Stimulated activated CD8-positive, alpha-beta memory T cell treated with anti-CD3 and anti-CD28 coated beads, Interleukin-15, amount 100 ng/mL, for 1 hour (primary cell): ENCODE data around the gene PIEZO1.

Experiments
- DNase-seq: peaks from one replicate; pipeline ENCODE4 v3.0.0-alpha.2; 2020; ENCODE audit warnings: low read depth

The PIEZO1 gene

DNA sequence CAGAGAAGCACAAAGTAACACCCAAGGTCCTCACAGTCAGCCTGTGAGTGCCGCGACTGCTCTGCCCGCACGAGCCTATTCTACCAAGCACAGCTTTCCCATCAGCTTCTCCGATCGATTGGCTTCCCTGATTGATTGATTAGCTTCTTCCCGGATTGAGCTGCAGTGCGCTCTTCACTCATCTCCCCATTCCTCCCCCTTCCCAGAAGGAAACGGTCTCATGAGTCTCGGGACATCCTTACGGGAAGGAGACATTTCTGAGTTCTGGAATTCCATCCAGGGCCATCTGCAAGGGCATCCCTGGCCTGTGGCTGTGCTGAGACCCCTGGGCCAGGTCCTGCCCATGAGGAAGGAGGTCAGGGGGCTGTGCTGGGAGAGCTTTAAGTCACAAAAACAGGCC is 18.0 kb downstream of the PIEZO1 start:
- DNase-seq = no peak

DNA sequence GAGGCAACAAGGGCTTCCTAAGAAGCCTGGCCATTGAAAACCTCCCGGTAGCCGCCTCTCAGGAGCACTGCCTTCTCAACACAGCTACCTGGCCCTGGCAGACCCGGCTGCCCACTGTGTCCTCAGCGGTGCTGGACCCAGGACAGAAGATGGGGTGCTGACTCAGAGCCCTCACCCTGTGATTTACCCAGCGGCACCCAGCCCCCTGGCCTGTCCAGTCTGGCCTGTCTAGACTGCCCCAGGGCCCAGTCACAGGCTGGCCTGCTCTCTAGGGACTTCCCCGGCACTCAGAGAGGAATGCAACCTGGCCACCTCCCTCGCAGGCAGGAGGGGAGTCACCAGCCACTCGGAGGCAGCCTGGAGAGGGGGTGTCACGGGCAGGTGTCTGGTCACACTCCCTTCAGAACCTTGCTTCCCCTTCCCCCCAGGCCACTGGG is 20.1 kb downstream of the PIEZO1 start:
- no peak for DNase-seq

DNA sequence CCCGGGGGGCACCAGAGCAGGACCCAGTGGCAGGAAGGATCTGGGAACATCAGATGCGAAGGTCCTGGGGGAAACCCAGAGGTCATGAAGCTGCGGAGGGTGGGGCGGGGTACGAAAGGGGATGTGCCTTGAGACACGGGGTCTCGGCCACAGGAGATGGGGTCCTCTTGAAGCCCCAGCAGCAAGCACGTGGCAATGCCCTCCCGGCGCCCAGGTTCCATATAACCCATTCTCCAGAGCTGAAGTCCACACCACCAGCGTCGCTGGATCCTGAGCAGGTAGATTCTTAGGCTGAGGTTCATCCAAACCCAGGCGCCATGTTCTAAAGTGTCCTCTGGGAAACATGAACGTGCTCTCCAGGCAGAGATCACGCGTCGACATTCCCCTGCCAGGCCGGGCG is 20.9 kb downstream of the PIEZO1 start:
- DNase-seq = no peak

DNA sequence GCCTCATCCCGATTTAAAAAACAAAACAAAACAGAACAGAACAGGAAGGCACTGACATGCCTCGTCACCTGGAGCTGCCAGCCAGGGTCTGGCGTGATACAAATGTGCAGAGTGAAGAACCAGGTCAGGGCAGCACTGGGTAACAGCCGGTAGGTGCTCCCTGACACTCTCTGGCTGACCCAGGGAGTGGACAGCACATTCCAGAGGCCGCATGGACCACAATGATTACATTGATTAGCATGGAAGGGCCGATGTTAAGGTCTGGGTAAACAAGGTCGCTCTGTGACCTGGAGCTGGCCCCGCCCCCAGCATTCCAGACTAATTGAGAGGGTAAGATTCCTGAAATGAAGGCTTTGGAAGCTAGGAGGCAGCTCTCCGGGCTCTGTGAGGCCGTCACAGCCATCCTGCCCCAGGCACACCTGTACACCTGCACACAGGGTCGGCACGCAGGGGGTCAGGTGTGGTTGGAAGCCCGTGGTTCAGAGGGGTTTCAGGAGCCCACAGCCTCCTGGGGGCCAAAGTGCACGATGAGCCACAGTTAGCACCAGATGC is 21.4 kb downstream of the PIEZO1 start:
- DNase-seq = no peak

DNA sequence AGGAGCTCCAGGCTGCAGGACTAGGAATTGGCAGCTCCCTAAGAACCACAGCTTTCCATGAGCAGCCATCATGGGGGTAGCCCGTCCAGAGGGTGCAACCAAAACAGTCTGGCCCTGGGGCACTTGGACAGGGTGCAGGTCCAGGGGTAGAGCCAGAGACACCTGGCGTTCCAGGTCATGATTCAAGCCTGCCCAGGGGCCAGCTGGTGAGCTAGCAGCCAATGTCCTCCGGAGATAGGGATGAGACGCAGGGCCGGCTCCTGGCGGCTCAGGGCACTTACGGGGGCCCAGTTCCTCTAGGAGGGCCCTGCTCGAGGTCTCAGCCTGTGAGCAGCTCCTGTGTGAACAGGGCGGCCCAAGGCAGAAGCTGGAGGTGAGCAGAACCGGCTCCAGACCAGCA is 22.1 kb downstream of the PIEZO1 start:
- DNase-seq = no peak

DNA sequence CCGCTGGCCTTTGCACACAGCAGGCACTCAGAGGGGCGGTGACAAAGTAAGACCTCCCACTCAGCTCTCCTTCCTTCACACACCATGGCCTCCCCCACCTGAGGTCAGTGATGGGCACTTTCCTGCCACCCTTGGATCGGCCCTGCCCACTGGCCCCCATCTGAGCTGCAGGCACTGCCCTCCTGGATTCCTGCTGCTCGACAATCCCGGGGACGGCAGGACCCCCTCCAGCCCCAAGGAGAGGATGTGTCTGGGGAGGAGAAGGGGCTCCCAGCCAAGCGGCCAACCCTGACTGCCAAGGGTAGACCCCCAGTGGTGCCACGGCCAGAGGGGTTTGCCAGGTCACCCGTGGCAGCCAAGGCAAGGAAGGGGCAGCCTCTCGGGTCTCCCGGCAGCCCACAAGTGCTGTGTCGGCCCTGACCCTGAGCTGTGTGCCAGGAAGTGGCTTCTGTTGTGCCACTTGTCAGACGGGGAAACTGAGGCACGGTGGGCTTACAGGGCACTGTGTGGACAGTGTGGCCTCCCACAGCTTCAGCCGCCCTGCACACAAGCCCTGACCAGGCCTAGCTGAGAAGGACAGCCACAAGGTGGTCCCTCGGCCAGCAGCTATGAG is 22.7 kb downstream of the PIEZO1 start:
- no peak for DNase-seq

DNA sequence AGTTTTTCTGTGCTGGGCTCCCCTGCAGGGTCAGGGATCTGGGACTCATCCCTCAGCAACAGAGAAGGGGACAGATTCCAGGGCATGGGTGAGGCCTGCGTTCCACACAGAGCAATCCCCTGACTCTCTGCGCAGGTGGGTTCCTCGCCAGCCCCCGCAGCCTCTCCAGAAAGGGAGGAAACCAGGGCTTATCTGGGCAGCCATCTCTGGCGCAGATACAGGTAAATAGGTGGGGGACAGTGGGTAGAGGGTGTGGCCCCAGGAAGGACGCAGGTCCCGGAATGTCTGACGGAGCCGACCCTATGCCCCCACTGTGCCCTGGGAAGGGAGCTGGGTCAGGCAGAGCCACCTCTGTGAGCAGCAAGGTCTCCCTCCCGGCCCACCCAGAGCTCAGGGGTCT is 23.2 kb downstream of the PIEZO1 start:
- no peak for DNase-seq

DNA sequence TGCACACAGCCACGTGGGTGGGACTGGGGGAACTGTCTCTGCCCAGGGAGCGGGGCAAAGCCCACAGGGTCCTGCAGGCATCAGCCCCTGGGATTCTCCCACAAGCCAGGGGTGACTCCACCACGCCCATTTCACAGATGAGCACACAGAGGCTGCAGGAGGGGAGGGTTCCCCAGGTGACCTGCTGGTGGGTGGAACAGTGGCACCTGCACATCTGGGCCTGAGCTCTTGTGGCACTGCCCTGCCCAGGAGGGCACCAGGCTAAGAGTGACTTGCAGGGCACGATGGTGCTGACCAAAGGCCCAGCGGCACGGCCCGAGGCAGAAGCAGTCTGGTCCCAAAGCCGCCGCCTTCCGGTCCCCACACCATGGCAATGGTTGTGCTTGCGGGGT is 23.9 kb downstream of the PIEZO1 start:
- no peak for DNase-seq

DNA sequence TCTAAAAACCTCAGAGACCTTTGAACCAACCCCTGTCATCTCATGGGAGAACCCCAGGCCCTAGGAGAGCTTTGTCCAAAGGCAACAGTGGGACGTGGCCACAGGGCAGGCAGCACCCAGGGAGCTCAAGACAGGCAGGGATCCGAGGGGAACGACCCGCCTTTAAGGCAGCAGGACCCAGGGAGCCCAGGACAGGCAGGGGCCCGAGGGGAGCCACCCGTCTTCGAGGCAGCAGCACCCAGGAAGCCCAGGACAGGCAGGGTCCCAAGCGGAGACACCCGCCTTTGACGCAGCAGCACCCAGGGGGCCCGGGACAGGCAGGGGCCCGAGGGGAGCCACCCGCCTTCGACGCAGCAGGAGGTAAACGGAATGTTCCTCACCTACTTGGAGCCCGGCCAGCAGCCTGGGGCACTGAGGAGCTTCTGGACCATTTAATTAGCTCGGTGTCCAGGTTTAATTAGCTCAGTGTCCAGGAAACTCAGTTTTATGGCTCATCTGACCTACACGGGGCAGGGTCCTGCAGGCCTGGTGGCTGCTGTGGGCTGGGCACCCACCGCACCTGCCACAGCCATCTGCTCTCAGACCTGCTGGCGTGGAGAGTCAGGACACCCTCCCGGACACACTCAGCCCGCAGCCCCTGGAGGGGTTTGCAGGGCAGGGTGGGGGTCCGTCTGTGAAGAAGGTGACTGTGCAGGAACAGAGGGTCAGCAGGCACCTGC is 24.4 kb downstream of the PIEZO1 start:
- DNase-seq = no peak

DNA sequence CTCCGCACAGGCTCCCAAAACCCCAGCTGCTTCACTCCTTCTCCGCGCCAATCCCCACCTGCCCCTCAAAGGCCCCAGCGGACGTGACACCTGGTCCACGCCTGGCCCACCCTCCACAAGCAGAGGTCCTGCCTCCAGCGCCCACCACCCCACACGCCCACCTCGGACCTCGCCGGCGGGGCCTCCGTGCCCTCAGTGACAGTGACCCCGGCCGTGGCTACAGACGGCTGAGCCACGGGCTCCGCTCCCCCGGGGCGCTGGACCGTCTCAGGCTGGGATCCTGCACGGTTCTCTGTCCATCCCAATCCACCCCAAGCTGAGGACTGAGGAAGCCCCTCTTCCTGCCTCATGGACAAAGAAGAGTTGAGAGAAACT is 25.1 kb downstream of the PIEZO1 start:
- no peak for DNase-seq

DNA sequence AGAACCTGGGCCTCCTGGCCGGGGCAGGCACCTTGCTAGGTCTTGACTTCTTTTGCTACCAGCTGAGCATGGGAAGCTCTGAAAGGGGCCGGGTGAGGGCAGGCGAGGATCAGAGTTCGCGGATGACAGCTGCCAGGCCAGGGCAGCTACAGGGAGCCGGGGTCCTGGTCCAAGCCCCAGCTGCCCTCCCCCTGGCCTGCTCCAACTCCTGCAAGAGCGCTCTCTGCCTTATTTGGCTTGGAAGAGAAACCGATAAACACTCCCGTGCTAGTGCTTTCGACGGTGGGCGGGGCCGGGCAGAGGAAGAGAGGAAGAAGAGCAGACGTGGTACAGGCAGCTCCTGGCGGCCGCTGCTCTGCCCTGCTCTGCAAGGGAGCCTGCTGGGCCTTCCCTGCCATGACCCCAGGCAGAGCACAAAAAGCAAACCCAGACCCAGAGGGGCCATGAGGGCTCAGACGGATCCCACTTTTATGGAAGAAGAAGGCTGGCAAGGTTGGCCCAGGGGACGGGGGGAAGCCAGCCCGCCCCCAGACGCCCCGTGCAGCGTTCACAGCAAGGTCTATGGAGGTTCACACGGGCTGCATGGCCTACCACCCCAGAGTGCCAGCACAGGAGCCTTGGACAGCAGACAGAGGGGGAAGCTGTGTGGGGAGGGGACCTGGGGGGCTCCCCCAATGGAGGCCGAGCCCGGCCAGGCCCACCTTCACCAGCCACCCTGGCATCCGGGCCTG is 25.6 kb downstream of the PIEZO1 start:
- no peak for DNase-seq

DNA sequence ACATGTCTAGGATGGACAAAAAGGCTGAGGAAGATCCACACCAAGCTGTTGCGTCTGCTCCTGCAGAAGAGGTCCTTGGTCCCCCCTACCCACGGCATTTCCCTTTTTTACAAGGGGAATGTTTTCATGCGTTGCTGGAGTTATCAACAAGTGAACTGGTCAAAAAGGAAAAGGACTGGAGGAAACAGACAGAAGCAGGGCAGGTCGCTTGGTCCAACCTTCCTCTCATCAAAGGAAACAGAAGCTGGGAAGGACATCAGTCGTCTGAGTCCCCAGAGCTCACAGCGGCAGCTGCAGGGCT is 26.1 kb downstream of the PIEZO1 start:
- DNase-seq = no peak

DNA sequence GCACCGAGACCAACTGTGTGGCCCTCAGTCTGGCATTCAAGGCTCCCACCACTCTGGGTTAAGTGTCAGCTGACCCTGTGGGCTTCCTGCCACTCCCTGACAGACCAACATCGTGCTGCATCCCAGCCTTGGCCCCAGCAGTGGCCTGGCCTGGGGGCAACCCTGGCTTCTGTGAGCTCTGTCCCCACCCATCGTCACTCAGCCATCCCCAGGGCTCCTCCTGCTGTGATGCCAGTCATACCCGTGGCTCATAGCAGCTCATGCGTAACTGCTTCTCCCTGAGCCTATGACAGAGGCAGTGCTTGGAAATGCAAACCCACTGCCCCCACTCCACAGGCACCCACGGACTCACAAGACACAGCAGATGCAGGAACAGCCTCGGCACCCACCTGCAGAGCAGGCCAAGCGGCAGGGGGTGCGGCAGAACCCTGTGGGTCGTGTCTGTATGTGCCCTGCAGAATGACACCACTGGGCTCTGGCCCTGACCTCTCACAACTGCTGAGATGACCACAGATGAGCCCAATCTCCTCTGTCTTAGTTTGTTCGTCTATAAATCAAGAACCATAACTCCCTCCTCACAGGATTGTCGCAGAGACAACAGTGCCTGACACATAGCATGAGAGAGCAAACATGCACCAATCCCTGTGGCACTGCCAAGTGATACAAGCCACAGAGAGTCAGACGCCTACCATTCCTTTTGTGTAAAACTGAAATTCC is 26.6 kb downstream of the PIEZO1 start:
- no peak for DNase-seq

DNA sequence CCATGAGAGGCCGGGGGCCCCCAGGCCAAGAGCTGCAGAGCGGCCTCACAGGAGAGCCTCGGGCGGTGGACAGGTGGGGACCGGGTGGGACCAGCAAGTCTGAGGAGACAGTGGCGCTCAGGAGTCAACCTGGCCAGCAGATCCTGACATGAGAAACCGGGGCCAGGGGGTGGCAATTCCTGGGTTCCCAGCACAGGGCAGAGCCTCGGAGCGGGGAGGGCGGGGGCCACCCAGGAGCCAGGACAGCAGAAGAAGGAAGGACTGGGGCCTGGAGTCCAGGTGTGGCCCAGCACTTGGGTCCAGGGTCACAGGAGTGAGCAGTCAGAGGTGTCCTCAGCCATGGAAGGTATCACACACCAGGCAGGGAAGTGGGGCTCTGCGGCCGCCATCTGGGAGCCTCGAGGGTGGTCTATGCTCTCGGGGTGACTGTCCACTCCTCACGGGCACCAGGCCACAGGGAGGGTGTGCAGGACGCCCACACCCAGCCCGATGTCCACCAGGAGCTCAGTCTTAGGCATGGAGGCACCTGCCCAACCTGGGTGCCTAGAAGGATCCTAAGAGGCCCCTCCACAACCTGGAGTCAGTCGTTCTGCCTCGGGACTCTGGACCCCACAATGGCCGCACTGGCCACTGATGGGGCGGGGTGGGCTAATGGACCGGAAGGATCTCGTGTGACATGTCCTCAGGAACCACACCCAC is 29.1 kb downstream of the PIEZO1 start:
- DNase-seq = no peak

DNA sequence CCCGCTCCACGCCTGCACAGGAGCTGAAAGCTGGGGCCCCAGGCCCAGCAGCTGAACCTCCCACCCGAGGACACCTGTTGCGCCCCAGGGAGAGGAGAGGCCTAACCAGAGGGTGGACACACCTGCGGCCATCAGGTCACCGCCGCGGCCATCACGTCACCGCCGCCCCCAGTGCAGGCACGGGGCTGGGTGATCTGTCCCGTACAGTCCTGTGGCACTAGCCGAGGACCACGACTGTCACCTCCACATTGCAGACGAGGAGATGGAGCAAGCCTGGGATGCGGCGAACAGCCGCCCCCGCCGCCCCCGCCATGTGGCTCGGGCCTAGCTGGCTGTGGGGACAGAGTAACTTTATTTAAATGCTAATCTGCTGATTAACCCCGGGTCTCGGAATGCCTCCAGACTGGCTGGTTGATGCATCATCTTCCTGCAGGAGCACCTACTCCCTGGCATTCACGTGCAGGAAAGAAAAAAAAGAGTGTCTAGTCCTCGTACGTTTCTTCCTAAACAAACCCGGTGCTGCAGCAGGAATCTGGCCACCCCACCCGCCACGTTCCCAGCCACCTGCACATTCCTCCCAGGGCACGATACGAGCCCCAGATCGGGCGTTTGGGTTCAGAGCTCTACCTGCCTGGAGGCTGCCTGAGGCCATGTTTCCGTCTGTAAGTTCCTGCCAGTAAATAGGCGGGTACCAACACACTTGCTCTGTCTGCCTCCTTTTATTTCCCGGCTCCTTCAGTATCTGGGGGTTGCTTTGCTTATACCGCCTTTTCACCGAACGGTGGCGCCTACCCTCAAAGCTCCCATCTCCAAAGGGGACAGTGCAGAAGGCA is 29.9 kb downstream of the PIEZO1 start:
- no peak for DNase-seq

DNA sequence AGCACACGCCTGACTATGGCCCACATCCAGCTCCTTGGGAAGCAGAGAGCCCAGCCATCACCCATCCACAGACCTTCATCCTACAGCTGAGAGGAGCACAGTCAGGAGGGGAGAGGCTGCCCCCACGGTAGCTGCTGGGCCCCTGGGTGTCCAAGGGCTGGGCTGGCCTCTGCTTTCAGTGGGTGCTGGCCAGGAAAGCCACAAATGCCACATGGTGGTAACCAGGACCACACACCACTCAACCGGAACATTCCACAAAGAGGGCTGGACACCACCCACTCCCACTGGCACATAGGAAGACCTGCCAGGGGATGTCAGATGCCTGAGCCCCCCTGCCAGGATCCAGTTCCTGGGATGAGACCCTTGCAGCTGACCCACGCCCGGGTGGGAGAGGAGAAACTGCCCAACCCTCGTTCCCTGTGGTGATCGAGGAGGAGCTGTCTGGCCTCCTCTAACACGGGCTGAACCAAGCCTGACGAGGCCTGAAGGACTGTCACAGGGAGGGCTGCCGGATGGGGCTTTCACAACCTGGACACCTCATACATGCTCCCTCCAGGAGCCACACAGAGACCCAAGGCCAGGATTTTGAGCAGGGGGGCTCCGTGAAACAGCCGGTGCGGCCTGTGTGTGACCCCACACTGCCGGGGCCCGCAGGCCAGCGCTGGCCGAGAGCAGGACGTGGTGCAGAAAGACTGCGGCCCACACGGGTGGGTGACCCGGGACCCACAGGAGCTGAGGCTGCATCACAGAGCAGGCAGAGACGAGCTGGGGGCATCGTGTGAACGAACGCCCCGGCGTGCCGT is 30.7 kb downstream of the PIEZO1 start:
- no peak for DNase-seq

DNA sequence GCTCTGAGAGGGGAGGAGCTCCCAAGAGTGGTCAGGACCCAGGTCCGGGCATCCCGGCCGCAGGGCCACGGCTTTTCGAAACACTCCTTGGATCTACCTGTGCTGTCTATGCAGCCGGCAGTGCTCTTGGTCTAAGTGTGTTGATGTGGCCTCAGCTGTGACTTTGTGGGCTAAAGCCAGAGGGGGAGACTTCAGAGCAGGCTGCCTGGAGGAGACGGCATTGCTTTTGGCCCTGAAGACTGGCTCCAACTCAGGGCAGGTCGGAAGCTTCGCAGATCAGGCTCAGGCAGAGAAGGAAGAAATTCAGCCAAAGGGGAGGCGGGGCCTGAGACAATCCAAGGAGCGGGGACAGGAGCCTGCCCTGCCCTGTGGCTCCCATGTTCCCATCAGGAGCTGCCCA is 31.4 kb downstream of the PIEZO1 start:
- DNase-seq = no peak

DNA sequence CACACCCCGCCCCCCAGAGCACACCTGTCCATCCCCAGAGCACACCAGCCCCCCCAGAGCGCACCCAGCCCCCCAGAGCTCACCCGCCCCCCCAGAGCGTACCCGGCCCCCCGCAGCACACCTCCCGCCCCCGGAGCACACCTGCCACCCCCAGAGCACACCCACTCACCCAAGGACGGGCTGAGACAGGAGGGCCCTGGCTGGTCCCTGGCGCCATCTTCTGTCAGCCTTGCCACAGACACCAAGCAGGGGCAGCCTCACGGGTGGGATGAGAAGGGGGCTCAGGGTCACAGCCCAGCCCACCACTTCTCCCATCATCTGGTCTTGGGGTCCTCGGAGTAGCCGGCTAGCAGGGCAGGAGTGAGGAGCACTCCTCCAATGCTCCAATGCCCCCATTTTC is 31.8 kb downstream of the PIEZO1 start:
- DNase-seq = no peak

DNA sequence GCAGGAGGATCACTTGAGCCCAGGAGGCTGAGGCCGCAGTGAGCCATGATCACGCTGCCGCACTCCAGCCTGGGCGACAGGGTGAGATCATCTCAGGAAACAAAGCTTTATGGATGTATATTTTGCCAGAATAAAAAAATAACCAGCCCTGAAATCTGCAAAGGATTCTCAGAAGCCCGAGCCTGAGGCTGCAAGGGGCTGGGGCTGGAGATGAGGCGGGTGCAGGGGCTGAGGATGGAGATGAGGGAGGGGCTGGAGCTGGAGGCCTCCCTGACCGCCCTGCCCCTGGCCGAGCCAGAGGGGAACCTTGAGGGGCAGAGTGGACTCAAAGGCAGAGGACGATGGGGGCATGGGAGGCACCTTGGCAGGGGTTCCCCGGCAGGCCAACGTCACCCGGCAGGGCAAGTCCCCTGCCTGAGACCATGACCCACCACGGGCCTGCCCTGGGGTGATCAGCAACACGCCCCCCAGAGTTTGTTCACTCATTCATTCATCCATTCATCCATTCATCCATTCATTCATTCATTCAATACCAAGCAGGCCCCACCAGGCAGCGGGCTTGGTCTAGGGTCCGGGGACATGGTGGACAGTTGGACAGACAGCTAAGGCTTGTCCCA is 32.5 kb downstream of the PIEZO1 start:
- no peak for DNase-seq

DNA sequence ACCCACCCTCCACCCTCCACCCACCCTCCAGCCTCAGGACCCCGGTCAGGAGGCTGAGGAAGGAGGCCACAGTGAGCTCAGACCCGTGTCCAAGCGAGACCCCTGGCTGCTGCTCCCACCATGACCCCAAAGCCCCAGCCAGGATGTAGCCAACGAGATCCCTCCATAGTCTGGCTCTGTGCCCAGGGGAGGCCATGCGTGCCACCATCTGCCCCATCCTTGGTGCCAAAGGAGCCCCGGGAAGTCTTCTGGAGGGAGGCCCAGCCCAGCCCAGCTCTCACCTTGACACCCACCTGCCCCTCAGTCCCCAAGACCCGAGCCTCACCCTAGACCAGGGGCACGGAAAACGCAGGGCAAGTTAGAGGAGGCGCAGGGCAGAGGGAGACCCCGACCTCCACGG is 34.2 kb downstream of the PIEZO1 start:
- no peak for DNase-seq
